Transverse colon (tissue), 3 donors: ENCODE measurements around the gene RPTOR.

Experiments
- POLR2A ChIP-seq: fragments of 450-650 bp; IDR thresholded peaks from one replicate; pipeline ENCODE4 v1.6.1; 2016; ENCODE audit warnings: antibody characterized with exemption, mild to moderate bottlenecking, moderate library complexity
- POLR2AphosphoS5 ChIP-seq, 3 donors: sonication (generic); formaldehyde crosslinking; IDR thresholded peaks; one replicate each; pipeline ENCODE4 v1.6.1; 2016; ENCODE audit warnings: antibody characterized with exemption in 3 of 3

DNA sequence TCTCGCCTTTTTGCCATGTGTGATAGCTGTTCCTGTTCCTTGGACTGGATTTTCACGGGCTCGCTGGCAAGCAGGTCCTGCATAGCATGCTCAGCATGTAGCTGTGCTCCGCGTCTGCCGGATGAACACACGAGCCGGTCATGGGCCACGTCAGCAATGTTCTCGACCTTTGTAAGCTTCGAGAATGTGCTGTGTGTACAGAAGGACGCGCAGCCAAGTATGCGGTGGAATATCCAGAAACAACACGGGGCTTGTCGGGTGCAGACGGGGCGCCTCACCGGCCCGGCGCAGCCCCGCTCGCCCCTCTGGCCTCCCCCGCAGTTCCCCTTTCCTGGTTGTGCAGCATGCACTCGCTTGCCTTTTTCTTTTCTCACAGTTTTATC is 42.2 kb downstream of the RPTOR start:
- TF ChIP-seq POLR2A, result no peak
- no peak for TF ChIP-seq POLR2AphosphoS5 (IDR thresholded peaks at IDR 0.05)
